ENCODE measurements around the gene TSPAN4. TPM values are rescaled to one million over a fixed set of nuclear protein-coding genes. Genes with fewer than 3 reads are reported as not detected.

TSPAN4 gene
- 167 and 224 TPM in 2 replicates for total RNA-seq

GRCh38 chr11:842370-843002 lies at the start of gene TSPAN4, which contains the start of gene POLR2L:
TSS of gene TSPAN4 (plus strand) at chr11:842852. CDS start at chr11:850305, 7,453 bp downstream.
TSS of gene POLR2L (minus strand) at chr11:842529. CDS start at chr11:842508, 21 bp downstream.

GRCh38 chr11:798093-798713 lies 44.4 kb upstream of the TSPAN4 start, which contains the start of gene SLC25A22:
TSS of gene SLC25A22 (minus strand) at chr11:798281. CDS start at chr11:795006, 3,275 bp downstream.

GRCh38 chr11:809287-810039 lies 33.2 kb upstream of the TSPAN4 start, which contains the start of gene RPLP2:
TSS of gene RPLP2 (plus strand) at chr11:809967. CDS start at chr11:810235, 268 bp downstream.

GRCh38 chr11:818396-819128 lies 24.1 kb upstream of the TSPAN4 start, which contains the start of gene PNPLA2:
TSS of gene PNPLA2 (plus strand) at chr11:818914. CDS start at chr11:819719, 805 bp downstream.

GRCh38 chr11:827897-828192 lies 14.8 kb upstream of the TSPAN4 start, which contains the start of gene CRACR2B:
TSS of gene CRACR2B (plus strand) at chr11:827919. CDS start at chr11:828608, 689 bp downstream.

GRCh38 chr11:832529-833113 lies 10.0 kb upstream of the TSPAN4 start, which contains the start of gene CD151:
TSS of gene CD151 (plus strand) at chr11:832952. CDS start at chr11:836070, 3,118 bp downstream.

GRCh38 chr11:910589-911030 lies 68.0 kb downstream of the TSPAN4 start, which contains the start of gene CHID1:
TSS of gene CHID1 (minus strand) at chr11:910810. CDS start at chr11:904816, 5,994 bp downstream.

Other genes with a start within 250 kb of the TSPAN4 start
- gene IRF7, start 226.9 kb upstream of the TSPAN4 start, total RNA-seq = 24.3 and 35.4 TPM in 2 replicates
- gene CDHR5, start 217.9 kb upstream of the TSPAN4 start, total RNA-seq = under 0.01 and 3.9 TPM in 2 replicates
- 3.5 TPM in 1 of 2 replicates, not detected in the other for gene SCT, start 215.7 kb upstream of the TSPAN4 start, total RNA-seq
- not detected in 2 replicates for gene DRD4, start 205.6 kb upstream of the TSPAN4 start, total RNA-seq
- gene DEAF1, start 147.6 kb upstream of the TSPAN4 start, total RNA-seq = 52.5 and 78.3 TPM in 2 replicates
- gene TMEM80, start 147.0 kb upstream of the TSPAN4 start, total RNA-seq = 12.2 and 45.6 TPM in 2 replicates
- gene EPS8L2, start 136.6 kb upstream of the TSPAN4 start, total RNA-seq = 104 and 173 TPM in 2 replicates
- gene TALDO1, start 95.4 kb upstream of the TSPAN4 start, total RNA-seq = 179 and 256 TPM in 2 replicates
- gene GATD1, start 65.4 kb upstream of the TSPAN4 start, total RNA-seq = 36.2 and 64.3 TPM in 2 replicates
- 0.38 TPM in 1 of 2 replicates, not detected in the other for gene CEND1, start 52.8 kb upstream of the TSPAN4 start, total RNA-seq
- gene SLC25A22, start 44.6 kb upstream of the TSPAN4 start, total RNA-seq = 16.7 and 25.6 TPM in 2 replicates
- gene PIDD1, start 37.6 kb upstream of the TSPAN4 start, total RNA-seq = 17.7 and 21.0 TPM in 2 replicates
- gene RPLP2, start 32.9 kb upstream of the TSPAN4 start, total RNA-seq = 1,149 and 1,462 TPM in 2 replicates
- 26.4 and 49.6 TPM in 2 replicates for gene PNPLA2, start 23.9 kb upstream of the TSPAN4 start, total RNA-seq
- gene CRACR2B, start 14.9 kb upstream of the TSPAN4 start, total RNA-seq = 5.7 and 20.4 TPM in 2 replicates
- gene CD151, start 9.9 kb upstream of the TSPAN4 start, total RNA-seq = 919 and 948 TPM in 2 replicates
- gene POLR2L, start 323 bp upstream of the TSPAN4 start, total RNA-seq = 256 and 373 TPM in 2 replicates
- gene CHID1, start 68.0 kb downstream of the TSPAN4 start, total RNA-seq = 84.4 and 96.6 TPM in 2 replicates
- gene AP2A2, start 83.0 kb downstream of the TSPAN4 start, total RNA-seq = 56.2 and 89.5 TPM in 2 replicates
- gene MUC6, start 193.9 kb downstream of the TSPAN4 start, total RNA-seq = not detected in 2 replicates
- not detected in 2 replicates for gene MUC2, start 232.0 kb downstream of the TSPAN4 start, total RNA-seq